22Rv1 (cell line): Measurements from ENCODE around the gene COL25A1.

Experiments used
- H3K27ac ChIP-seq: fragments of 450-650 bp; 2 replicates; pipeline ENCODE4 v1.5.1; 2017
- ZFX ChIP-seq: fragments of 450-650 bp; IDR thresholded peaks from 2 replicates; pipeline ENCODE4 v1.6.1; 2017; ENCODE audit warnings: antibody characterized with exemption, borderline replicate concordance
- TF ChIP-seq, protein P1 (sequence below): fragments of 450-650 bp; IDR thresholded peaks from 2 replicates; pipeline ENCODE4 v1.5.1; 2017; ENCODE audit warnings: mild to moderate bottlenecking

Gene COL25A1

GRCh38 chr4:108982402-108983185 is 319.9 kb downstream of the COL25A1 start:
- TF ChIP-seq, protein P1, sequence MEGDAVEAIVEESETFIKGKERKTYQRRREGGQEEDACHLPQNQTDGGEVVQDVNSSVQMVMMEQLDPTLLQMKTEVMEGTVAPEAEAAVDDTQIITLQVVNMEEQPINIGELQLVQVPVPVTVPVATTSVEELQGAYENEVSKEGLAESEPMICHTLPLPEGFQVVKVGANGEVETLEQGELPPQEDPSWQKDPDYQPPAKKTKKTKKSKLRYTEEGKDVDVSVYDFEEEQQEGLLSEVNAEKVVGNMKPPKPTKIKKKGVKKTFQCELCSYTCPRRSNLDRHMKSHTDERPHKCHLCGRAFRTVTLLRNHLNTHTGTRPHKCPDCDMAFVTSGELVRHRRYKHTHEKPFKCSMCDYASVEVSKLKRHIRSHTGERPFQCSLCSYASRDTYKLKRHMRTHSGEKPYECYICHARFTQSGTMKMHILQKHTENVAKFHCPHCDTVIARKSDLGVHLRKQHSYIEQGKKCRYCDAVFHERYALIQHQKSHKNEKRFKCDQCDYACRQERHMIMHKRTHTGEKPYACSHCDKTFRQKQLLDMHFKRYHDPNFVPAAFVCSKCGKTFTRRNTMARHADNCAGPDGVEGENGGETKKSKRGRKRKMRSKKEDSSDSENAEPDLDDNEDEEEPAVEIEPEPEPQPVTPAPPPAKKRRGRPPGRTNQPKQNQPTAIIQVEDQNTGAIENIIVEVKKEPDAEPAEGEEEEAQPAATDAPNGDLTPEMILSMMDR = no peak
- no peak for TF ChIP-seq ZFX
- no peak overlapping the region for H3K27ac ChIP-seq

- H3K27ac ChIP-seq = no peak overlapping the region
- TF ChIP-seq, protein P1 = no peak
- no peak for TF ChIP-seq ZFX
Observed at GRCh38 chr4:108980455-108981239, 321.8 kb downstream of the COL25A1 start.

DNA sequence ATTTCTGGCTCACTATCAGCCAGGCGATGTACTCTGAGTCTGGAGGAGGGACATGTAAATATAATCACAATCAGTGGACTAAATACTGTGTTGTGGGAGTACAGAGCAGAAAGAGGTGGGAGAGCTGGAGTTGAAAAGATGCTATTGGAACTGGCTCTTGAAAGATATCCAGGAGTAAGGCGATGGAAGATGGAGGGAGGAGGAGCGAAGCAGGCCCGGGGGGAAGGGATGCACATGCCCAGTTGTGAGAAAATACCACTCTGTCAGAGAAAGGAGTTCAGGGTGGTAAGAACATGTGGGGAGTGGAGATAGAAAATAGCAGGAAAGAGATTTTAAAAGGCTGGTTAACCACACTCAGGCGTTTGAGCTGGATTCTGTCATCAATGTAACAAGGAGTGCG is 322.7 kb downstream of the COL25A1 start:
- no peak overlapping the region for H3K27ac ChIP-seq
- TF ChIP-seq ZFX = no peak
- TF ChIP-seq, protein P1 = no peak

DNA sequence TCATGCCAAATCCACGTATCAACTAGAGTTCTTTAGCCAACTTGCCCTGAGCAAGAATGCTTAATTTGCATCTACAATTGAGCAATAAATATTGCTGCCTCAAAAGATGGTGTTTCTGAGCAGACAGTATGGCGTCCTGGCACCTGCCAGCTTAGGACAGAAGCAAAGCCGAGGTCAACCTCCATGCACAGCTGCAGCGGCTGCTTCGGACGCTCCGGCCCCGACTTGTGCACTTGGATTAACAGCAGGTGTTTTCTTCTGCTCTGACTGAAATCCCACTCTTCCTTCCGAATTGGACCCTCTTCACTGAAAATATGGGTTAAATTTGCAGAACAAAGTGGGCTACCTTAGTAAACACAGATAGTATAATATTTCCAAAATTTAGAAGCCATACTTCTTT is 324.4 kb downstream of the COL25A1 start:
- no peak overlapping the region for H3K27ac ChIP-seq
- TF ChIP-seq ZFX = no peak
- TF ChIP-seq, protein P1 = no peak

DNA sequence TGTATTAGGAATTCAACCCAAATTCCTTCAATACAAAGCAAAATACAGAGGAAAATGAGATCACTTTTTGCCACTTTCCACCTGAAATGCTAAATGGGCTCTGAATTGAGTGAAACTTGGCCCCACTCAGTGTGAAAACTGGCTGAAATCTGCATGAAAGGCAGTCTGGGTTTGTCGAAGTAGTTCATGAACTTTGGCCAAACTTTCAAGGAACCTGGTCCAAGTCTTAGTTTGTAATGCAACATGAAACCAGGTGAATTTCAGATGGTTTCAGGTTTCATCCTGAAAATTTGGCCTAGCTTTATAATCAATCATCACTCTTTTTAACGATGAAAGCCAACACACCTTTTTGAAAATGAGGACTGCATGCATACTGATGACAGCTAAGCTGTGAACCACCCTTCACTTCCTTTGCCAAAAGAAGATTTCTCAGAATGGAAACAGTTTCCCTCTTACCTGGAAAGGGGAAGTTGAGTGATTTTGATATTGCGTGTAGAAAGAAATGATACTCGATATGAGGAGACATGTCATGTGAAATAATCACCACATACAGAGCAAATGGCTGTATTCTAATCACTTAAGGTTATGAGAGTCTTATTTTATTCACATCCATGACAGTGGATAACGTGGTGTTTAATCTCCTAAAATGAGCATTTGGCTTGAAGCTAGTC is 329.7 kb downstream of the COL25A1 start:
- H3K27ac ChIP-seq = no peak overlapping the region
- TF ChIP-seq, protein P1 = no peak
- TF ChIP-seq ZFX = no peak

DNA sequence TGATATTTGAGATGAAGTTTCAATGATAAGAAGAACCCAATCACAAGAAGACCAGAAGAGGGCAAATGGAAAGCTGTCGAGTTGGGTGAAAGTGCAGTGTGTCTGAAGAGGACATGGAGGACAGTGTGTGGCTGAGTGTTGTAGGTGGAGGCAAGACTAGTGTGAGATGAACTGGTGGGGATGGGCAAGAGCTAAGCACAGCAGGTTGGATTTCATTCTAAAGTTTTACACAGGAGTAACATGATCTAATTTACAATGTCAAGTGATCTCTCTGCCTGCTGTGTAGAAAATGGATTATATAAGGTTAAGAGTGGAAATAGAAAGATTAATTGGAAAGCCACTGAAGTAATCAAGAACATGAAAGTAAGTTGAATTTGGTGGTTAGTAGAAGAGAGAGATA is 331.0 kb downstream of the COL25A1 start:
- no peak for TF ChIP-seq ZFX
- TF ChIP-seq, protein P1 = no peak
- no peak overlapping the region for H3K27ac ChIP-seq
